Activated naive CD4-positive, alpha-beta T cell treated with anti-CD3 and anti-CD28 coated beads, Interleukin-2, amount 50 U/mL, for 72 hours (primary cell): Measurements from ENCODE around the gene H19. TPM values are rescaled to one million over a fixed set of nuclear protein-coding genes. Genes with fewer than 3 reads are reported as not detected.

Source experiments
- ATAC-seq, 2 donors: fragments of 150-1000 bp; cut with Tn5 transposase; 2 replicates each; pipeline ENCODE4 v1.10.0; 2021; ENCODE audit warnings: mild to moderate bottlenecking in 2 of 2, moderate library complexity in 2 of 2
- DNase-seq, 2 donors: peaks; one replicate each; pipeline ENCODE4 v3.0.0; 2021 to 2022; ENCODE audit warnings: low spot score in 2 of 2
- H3K27ac Mint-ChIP-seq, 2 donors: one replicate each; pipeline ENCODE4 v1.8.0; 2022; ENCODE audit warnings: mild to moderate bottlenecking in 2 of 2, mixed read lengths in 2 of 2
- H3K36me3 Mint-ChIP-seq, 2 donors: one replicate each; pipeline ENCODE4 v1.8.0; 2022; ENCODE audit warnings: mixed read lengths in 2 of 2
- H3K9me3 Mint-ChIP-seq, 2 donors: one replicate each; pipeline ENCODE4 v1.8.0; 2022; ENCODE audit warnings: mixed read lengths in 2 of 2
- total RNA-seq, 2 donors: library from RNA; stranded (reverse); gene quantifications; one replicate each; pipeline ENCODE4 v1.2.3, GENCODE V29; 2022

H19 gene
- total RNA-seq, result under 1 TPM in 1 of 2 donors, not detected in 1; 0.64 TPM

GRCh38 chr11:1997755-1998154, at the start of gene H19:
Gene H19 (minus strand): TSS chr11:1997842.
- DNase-seq (no peak), ATAC-seq (no peak)
- H3K27ac Mint-ChIP-seq, result no peak within 1 kb of the TSS
- H3K36me3 Mint-ChIP-seq, result no peaks in the 10 kb centered on the region
- no peaks in the 10 kb centered on the region for H3K9me3 Mint-ChIP-seq

DNA sequence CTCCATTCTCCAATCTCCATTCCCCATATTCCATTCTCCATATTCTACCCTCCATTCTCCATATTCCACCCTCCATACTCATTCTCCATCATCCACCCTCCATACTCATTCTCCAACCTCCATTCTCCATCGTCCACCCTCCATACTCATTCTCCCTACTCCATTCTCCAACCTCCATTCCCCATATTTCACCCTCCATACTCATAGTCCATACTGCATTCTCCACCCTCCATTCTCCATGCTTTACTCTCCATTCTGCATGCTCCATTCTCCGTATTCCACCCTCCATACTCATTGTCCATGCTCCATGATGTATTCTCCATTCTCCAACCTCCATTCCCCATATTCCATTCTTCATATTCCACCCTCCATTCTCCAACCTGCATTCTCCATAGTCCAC, 44.3 kb upstream of the H19 start:
- ATAC-seq (no peak), DNase-seq (no peak)
- Mint-ChIP-seq H3K27ac (no peak overlapping the region), H3K9me3 (no peaks in the 10 kb centered on the region), H3K36me3 (no peaks in the 10 kb centered on the region)

DNA sequence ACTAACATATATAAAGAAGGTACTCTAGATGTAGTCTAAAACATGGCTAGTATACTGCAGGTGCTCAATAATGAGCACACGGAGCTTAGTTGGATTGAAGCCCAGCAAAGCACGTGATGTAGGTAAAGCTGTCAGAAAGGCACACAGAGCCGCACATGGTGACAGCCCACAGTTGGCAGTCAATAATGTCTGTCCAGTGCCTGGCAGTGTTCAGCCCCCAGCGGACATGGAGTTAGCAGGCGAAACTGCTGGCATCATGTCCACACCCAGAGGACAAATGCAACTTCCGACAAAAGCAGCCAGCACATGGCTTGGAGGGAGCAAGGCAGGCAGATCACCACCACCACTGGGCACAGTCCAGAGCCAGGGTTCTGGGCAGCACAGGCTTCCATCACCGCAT, 43.5 kb upstream of the H19 start:
- ATAC-seq, result no peak
- H3K9me3 Mint-ChIP-seq, result no peaks in the 10 kb centered on the region
- no peak overlapping the region for H3K27ac Mint-ChIP-seq
- no peak for DNase-seq
- no peaks in the 10 kb centered on the region for H3K36me3 Mint-ChIP-seq

DNA sequence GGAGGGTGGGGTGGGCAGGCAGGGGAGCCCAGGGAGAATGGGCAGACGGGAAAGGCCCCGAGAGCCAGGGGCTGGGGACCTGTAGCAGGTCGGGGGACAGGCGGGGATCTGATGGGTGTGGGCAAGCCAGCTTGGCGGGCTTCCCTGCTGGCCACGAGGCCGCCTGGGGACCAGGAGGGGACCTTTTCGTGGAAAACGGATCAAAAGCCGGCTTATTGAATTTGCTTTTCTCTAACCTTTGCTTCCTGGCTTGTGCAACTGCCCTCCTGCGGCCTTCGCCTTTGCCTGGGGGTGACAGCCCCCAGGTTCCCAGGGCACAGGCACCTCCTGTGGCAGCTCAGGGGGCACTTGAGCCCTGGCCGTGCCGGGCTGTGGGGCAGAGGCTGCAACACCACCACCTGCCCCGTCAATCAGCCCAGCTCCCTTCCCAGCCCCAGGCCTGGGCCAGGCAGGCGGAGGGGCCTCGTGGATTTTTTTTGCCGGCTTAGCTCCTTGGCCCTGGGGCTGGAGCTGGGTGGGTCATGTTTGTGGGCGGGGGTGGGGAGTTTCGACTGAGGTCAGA, 41.6 kb upstream of the H19 start:
- no peak for ATAC-seq
- H3K27ac Mint-ChIP-seq, result no peak overlapping the region

GRCh38 chr11:2036863-2037486, 39.3 kb upstream of the H19 start:
- H3K27ac Mint-ChIP-seq, result no peak overlapping the region
- H3K9me3 Mint-ChIP-seq, result no peaks in the 10 kb centered on the region
- H3K36me3 Mint-ChIP-seq, result no peaks in the 10 kb centered on the region
- no peak for DNase-seq
- peak; percentile 69 to 78 for ATAC-seq

More for the DNA sequence above, 41.6 kb upstream of the H19 start:
- no peaks in the 10 kb centered on the region for H3K36me3 Mint-ChIP-seq
- H3K9me3 Mint-ChIP-seq, result no peaks in the 10 kb centered on the region
- no peak for DNase-seq

GRCh38 chr11:2035382-2035781, 37.7 kb upstream of the H19 start:
- DNase-seq, result no peak
- no peak for ATAC-seq
- no peaks in the 10 kb centered on the region for H3K36me3 Mint-ChIP-seq
- no peak overlapping the region for H3K27ac Mint-ChIP-seq
- no peaks in the 10 kb centered on the region for H3K9me3 Mint-ChIP-seq

GRCh38 chr11:2031058-2031457, 33.4 kb upstream of the H19 start:
- DNase-seq, result no peak
- Mint-ChIP-seq H3K36me3 (no peaks in the 10 kb centered on the region), H3K27ac (no peak overlapping the region), H3K9me3 (no peaks in the 10 kb centered on the region)
- no peak for ATAC-seq

GRCh38 chr11:2027708-2028107, 30.1 kb upstream of the H19 start:
- H3K27ac Mint-ChIP-seq, result no peak overlapping the region
- ATAC-seq, result no peak
- H3K36me3 Mint-ChIP-seq, result no peaks in the 10 kb centered on the region
- no peak for DNase-seq
- no peaks in the 10 kb centered on the region for H3K9me3 Mint-ChIP-seq

DNA sequence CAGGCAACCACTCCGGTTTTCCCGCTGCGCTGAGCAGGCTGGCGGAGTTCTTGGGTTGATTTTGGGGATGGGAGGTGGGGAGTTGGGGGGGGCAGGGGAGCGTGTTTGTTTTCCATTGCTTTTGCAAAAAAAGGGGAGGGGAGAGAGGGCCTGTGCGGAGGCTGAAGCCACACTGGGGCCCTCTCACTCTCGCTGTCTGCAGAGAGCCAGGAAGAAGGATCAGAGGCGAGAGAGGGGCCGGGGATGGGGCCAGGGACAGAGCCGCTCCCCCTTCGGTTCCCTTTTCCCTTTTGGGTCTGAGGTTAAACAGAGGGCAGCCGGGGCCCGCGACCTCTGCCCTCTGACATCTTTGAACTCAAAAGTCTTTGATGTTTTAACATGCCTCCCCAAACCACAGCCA, 17.4 kb upstream of the H19 start:
- DNase-seq (no peak), ATAC-seq (no peak)
- no peak overlapping the region for H3K27ac Mint-ChIP-seq
- no peaks in the 10 kb centered on the region for H3K9me3 Mint-ChIP-seq
- H3K36me3 Mint-ChIP-seq, result no peaks in the 10 kb centered on the region

DNA sequence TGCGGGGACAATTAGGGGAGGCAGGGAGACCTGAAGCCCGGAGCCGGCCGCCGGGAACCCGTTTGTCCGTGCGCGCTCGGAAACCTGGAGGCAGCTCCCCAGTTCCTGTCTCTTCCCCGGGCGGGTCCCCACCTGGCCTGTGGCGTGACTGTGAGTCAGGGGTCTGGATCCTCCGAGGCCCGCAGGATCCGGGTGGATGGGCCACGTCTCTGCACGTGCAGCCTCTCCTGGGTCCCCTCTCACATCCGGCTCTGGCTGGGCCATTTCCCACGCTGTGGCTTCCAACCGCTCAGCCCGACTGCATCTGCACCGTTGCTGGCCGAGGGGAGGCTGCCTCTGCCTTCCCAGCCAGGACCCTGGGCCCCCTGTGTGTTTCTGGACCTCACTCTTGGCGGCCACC, 14.8 kb upstream of the H19 start:
- DNase-seq, result no peak
- no peak for ATAC-seq
- Mint-ChIP-seq H3K27ac (no peak overlapping the region), H3K9me3 (no peaks in the 10 kb centered on the region), H3K36me3 (no peaks in the 10 kb centered on the region)

DNA sequence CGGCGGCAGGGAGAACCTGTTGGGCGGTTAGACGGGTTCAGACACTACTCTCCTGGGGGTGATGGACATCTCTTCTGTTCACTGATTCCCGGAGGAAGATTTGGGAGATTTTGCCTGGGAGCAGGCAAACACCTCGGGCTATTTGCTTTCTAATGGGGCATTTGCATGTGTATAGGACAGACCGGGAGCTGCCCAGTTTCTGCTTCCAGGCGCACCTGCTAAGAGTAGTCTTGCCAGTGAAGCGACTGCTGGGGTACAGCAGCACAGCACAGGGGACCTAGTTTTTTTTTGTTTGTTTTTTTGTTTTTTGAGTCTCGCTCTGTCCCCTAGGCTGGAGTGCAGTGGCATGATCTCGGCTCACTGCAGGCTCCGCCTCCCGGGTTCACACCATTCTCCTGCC, 6.8 kb upstream of the H19 start:
- no peak for DNase-seq
- no peak for ATAC-seq
- H3K36me3 Mint-ChIP-seq, result no peaks in the 10 kb centered on the region
- no peaks in the 10 kb centered on the region for H3K9me3 Mint-ChIP-seq
- H3K27ac Mint-ChIP-seq, result no peak overlapping the region

GRCh38 chr11:2002807-2003206, 5.2 kb upstream of the H19 start:
- no peaks in the 10 kb centered on the region for H3K9me3 Mint-ChIP-seq
- H3K27ac Mint-ChIP-seq, result no peak overlapping the region
- ATAC-seq (peak; percentile 65 to 68), DNase-seq (no peak)
- no peaks in the 10 kb centered on the region for H3K36me3 Mint-ChIP-seq

DNA sequence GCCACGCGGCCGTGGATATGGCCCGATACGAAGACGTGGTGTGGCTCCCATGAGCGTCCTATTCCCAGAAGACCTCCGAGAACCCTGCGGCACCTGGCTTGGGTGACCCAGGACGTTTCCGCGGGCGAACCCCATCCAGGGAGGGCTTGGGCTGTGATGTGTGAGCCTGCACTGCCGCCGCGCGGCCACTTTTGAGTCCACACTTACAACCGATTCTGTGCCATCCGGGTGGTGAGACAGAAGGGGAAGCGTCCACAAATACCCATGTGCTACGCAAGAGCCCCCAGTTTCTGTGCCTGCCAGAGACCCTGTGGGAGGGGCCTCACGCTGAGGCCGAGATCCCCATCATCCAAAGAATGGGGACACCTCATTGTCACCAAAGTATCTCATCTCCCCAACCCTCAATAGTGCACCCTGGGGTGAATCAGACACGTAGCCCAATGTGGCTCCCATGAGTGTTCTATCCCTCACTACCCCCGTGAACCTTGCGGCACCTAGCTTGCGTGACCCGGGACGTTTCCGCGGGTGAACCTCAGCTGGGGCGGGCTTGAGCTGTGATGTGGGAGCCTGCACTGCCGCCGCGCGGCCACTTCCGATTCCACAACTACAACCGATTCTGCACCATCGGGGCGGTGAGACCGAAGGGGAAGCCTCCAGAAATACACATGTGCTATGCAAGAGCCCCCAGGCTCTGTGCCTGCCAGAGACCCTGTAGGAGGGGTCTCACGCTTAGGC, 4.6 kb upstream of the H19 start:
- Mint-ChIP-seq H3K36me3 (no peaks in the 10 kb centered on the region), H3K27ac (no peak overlapping the region), H3K9me3 (no peaks in the 10 kb centered on the region)
- peak; percentile 61 to 65 for ATAC-seq
- no peak for DNase-seq

- Mint-ChIP-seq H3K27ac (no peak overlapping the region), H3K9me3 (no peaks in the 10 kb centered on the region), H3K36me3 (no peaks in the 10 kb centered on the region)
- DNase-seq, result no peak
- ATAC-seq, result peak in 1 of 2 donors; percentile 21
Observed at GRCh38 chr11:1998861-1999260, 1.2 kb upstream of the H19 start.

GRCh38 chr11:1998290-1998689, 648 bp upstream of the H19 start:
- Mint-ChIP-seq H3K36me3 (no peaks in the 10 kb centered on the region), H3K27ac (no peak overlapping the region), H3K9me3 (no peaks in the 10 kb centered on the region)
- ATAC-seq (no peak), DNase-seq (no peak)

GRCh38 chr11:1994121-1994520, 3.5 kb downstream of the H19 start:
- ATAC-seq (no peak), DNase-seq (no peak)
- Mint-ChIP-seq H3K9me3 (no peaks in the 10 kb centered on the region), H3K27ac (no peak overlapping the region), H3K36me3 (no peaks in the 10 kb centered on the region)

DNA sequence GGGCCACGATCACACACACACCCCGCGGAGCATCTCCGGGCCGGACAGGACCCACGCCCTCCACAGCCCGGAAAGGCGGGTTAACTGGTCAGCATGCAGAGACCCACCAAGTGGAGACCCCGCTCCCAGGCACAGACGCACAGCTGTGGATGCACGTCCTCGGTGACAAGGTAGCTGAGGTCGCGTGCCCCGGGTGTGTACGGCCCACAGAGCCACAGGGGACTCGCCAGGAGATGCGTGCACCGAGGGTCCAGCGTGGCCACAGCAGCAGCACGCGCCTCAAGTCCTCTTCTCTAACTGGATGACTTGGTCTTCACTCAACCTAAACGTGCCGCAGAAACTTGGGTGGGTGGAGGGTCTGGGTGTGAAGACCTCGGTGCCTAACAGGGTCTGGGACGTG, 5.5 kb downstream of the H19 start:
- H3K27ac Mint-ChIP-seq, result no peak overlapping the region
- H3K36me3 Mint-ChIP-seq, result no peaks in the 10 kb centered on the region
- no peak for DNase-seq
- ATAC-seq, result no peak
- H3K9me3 Mint-ChIP-seq, result no peaks in the 10 kb centered on the region
